GM12892 (cell line): ENCODE results near the gene TRPM4.
"Not testable (repeated sequence)": the region's sequence is repeated elsewhere in the genome, so short reads cannot be mapped to it uniquely, and the experiment has no call there.

Source experiments
- DNase-seq: peaks from one replicate; pipeline ENCODE4 v3.0.0; 2011; ENCODE audit not compliant: insufficient read length
- FAIRE-seq: peaks from 2 replicates; lab custom pipeline; 2011; peaks lifted over from hg19 to GRCh38; lab: Jason Lieb, UNC
- POLR2A ChIP-seq: IDR thresholded peaks from 2 replicates; pipeline ENCODE4 v1.6.1; 2011; ENCODE audit warnings: low read depth, low read length, control low read depth
- POLR2AphosphoS5 ChIP-seq: IDR thresholded peaks from 2 replicates; pipeline ENCODE4 v1.6.1; 2011; ENCODE audit warnings: low read depth, low read length, control low read depth
- TAF1 ChIP-seq: IDR thresholded peaks from 2 replicates; pipeline ENCODE4 v1.6.1; 2011; ENCODE audit warnings: low read depth, mild to moderate bottlenecking, control low read depth, low read length, borderline replicate concordance

The TRPM4 gene

GRCh38 chr19:49188626-49189200, 31.1 kb downstream of the TRPM4 start:
- no peak for FAIRE-seq
- no peak for DNase-seq
- TF ChIP-seq POLR2A (no peak), POLR2AphosphoS5 (no peak), TAF1 (no peak)

- no peak for DNase-seq
- FAIRE-seq = no peak
- TF ChIP-seq POLR2A = no peak
- no peak for TF ChIP-seq POLR2AphosphoS5
- TF ChIP-seq TAF1 = no peak
Observed at GRCh38 chr19:49189259-49189658, 31.7 kb downstream of the TRPM4 start.

- no peak for FAIRE-seq
- no peak for TF ChIP-seq POLR2A
Observed at GRCh38 chr19:49190781-49191180, 33.2 kb downstream of the TRPM4 start.

GRCh38 chr19:49193822-49194394, 36.3 kb downstream of the TRPM4 start:
- TF ChIP-seq POLR2A = no peak
- no peak for TF ChIP-seq POLR2AphosphoS5
- TF ChIP-seq TAF1 = no peak
- FAIRE-seq (no peak), DNase-seq (no peak)

More at GRCh38 chr19:49190781-49191180, 33.2 kb downstream of the TRPM4 start:
- no peak for DNase-seq

- no peak for DNase-seq
- FAIRE-seq = no peak
- TF ChIP-seq POLR2AphosphoS5 (no peak), POLR2A (no peak), TAF1 (no peak)
Observed at GRCh38 chr19:49194408-49194807, 36.8 kb downstream of the TRPM4 start.

GRCh38 chr19:49196527-49197240, 39.1 kb downstream of the TRPM4 start:
- TF ChIP-seq POLR2AphosphoS5 = no peak
- TF ChIP-seq TAF1 = no peak
- DNase-seq (no peak), FAIRE-seq (no peak)

- TF ChIP-seq POLR2AphosphoS5 (no peak), TAF1 (no peak), POLR2A (no peak)
- FAIRE-seq (no peak), DNase-seq (no peak)
Observed at GRCh38 chr19:49200238-49200862, 42.8 kb downstream of the TRPM4 start.

GRCh38 chr19:49201042-49201441, 43.5 kb downstream of the TRPM4 start:
- FAIRE-seq = no peak
- TF ChIP-seq POLR2AphosphoS5 = no peak
- no peak for TF ChIP-seq TAF1
- no peak for TF ChIP-seq POLR2A
- DNase-seq = no peak

- FAIRE-seq (no peak), DNase-seq (no peak)
- TF ChIP-seq POLR2A (no peak), POLR2AphosphoS5 (no peak), TAF1 (no peak)
Observed at GRCh38 chr19:49205114-49205513, 47.5 kb downstream of the TRPM4 start.

GRCh38 chr19:49209502-49209901, 51.9 kb downstream of the TRPM4 start:
- not testable (repeated sequence) for DNase-seq, FAIRE-seq

GRCh38 chr19:49210108-49210900, 52.7 kb downstream of the TRPM4 start:
- no peak for TF ChIP-seq POLR2A
- no peak for TF ChIP-seq POLR2AphosphoS5
- TF ChIP-seq TAF1 = no peak
- DNase-seq = no peak
- no peak for FAIRE-seq
